NCI-H2227 (cell line): Measurements from ENCODE around the gene FGFRL1.

ENCODE experiments used
- DNase-seq: peaks from one replicate; lab custom pipeline; 2025; ENCODE audit not compliant: unreplicated experiment; lab: John Stamatoyannopoulos, UW

FGFRL1 gene

DNA sequence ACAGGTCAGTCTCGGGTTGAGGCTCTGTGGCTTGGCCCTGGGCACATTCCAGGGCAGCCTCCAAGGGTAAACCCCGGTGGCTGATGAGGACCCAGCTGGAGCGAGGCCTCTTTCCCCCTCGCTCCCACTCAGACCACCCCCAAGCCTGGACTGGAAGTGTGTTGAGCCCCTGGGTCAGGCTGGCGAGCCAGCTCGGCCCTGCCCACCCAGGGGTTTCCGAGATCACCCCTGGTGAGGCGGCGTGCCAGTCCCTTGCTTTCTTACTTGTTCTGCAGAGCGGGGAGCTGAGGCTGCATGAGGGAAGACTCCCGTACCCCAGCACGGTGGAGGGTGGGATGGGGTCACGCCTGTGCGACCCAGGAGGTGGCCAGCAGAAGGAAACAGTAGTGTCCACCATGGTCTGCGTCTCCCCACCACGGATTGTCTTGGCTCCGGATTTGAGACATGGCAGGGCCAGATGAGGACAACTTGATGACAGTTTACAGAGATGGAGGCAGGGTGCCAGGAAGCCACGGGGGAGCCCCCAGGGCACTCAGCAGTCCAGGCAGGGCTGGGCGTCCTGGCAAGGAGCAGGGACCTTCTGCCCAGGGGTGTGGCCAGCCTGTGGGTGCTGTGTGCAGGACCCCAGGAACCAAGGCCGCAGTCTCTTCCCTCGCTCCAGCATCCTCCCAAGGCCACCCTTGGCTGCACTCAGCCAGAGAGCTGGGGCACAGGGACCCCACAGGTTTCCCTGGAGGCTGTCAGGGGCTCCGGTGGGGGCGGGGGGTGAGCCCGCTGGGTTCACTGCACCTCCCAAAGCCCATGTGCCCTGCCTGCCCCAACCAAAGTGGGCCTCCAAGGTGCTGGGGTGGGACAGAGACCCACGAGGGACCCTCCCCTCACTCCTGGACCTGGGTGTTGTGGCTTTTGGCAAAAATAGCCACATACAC, 6.6 kb upstream of the FGFRL1 start:
- DNase-seq = no peak

- DNase-seq = no peak
Measured at GRCh38 chr4:1006856-1007255, 4.6 kb upstream of the FGFRL1 start.

DNA sequence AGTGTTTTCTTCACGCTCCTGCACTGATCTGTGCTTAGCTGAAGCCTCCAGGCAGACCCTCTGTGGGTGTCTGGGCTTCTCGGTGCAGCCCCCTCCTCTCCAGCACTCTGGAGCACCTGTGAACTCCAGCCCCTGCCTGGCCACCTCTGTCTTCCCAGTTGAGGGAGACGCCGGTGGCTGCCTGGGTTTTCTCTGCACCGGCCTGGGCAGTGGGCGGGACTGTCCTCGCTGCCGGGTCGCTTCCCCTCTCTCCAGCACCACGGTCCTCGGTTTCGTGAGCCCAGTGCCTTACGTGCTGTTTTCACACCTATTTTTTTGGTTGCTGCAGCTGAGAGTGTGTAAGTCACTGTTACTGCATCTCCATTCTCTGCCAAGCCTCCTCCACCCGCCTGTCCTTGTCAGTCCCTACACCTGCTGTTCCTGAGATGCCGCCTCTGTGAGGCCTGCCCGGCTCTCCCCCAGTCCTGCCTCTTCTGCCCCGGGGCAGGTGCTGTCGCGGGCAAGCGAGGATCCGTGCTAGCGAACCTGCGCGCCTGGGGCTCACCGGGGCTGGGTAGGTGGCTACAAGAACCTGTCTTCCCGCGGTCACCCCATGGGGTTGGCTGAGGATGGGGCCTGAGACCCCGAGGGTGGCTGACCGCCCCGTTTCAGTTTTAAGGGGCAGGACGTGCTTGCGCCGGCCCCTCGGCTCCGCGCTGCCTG, 2.4 kb upstream of the FGFRL1 start:
- DNase-seq = peak; percentile 38

- peak; percentile 76 for DNase-seq
Measured at GRCh38 chr4:1009542-1010394, 1.7 kb upstream of the FGFRL1 start.

GRCh38 chr4:1010395-1011021, 918 bp upstream of the FGFRL1 start:
- peak; percentile 50 for DNase-seq

DNA sequence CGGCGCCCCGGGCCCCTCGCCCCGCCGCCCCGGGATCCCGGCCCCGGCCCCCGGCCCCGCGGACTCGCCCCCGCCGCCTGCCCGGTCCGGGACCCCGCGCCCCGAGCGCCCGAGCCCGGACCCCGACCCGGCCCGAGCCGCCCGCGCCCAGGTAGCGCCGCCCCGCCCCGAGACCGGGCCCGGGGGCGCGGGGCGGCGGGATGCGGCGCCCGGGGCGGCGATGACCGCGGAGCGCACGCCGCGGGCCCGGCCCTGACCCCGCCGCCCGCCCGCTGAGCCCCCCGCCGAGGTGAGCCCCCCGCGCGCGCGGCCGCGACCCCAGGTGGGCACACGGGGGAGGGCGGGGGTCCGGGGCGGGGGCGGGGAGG, 224 bp downstream of the FGFRL1 start:
- no peak for DNase-seq

- DNase-seq = peak; percentile 28
Measured at GRCh38 chr4:1012034-1012739, 761 bp downstream of the FGFRL1 start.

GRCh38 chr4:1013225-1014073, 2.0 kb downstream of the FGFRL1 start:
- DNase-seq = no peak

DNA sequence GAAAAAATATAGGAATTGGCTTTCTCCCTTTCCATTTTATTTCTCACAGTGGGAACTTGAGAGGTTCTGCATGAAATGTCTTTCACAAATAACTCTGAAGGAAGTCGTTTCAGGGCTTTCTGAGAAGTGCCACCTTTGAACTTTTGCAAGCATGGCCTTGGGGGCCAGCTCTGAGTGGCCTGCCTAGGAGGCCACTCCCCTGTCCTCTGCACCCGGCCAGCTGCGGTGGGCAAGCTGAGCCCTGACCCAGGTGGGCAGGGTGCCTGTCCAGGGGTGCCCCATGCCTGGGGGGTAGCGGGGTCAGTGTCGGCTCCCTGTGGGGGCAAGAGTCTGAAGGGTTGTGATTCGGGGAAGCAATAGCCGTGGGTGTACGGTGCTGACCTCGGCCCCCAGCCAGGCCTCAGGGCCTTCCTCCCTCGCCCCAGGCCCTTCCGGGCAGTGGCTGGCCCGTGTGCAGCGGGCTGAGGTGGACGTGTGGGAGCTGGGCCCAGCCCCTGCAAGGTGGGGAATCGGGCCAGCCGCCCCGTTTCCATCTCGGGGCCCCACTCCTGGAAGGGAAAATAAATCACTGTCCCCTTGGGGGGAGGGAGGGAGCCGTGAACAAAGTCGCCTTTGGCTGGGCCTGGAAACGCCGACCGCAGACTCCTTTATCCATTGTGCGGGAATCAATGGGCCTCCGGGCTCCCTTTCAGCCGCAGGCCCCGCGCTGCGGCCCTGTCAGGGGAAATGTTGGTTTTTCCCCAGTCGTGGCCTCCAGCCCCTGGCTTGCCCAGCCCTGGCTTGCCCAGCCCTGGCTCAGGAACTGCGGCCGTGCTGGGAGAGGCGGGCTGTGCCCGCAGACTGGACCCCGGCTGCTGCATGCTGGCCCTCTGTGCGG, 3.1 kb downstream of the FGFRL1 start:
- no peak for DNase-seq

DNA sequence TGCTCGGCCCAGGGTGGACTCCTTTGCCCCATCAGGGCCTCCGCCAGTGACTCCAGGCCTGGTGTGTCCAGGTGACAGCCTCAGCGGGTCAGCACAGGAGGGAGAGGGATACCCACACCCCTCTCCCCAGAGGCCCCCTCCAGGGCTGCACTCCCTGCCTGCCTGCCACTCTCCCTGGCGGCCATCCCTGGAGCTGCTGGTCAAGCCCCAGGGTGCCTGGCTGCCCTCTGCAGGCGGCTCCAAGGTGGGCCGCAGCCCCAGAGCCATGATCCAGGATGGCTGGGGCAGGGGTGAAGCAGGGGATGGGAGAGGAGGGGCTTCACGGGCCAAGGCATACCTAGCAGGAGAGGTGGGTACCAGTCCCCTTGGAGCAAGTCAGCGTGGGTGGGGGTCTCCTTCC, 3.8 kb downstream of the FGFRL1 start:
- no peak for DNase-seq

- DNase-seq = no peak
Measured at GRCh38 chr4:1015746-1016145, 4.3 kb downstream of the FGFRL1 start.

GRCh38 chr4:1017211-1017610, 5.8 kb downstream of the FGFRL1 start:
- no peak for DNase-seq

DNA sequence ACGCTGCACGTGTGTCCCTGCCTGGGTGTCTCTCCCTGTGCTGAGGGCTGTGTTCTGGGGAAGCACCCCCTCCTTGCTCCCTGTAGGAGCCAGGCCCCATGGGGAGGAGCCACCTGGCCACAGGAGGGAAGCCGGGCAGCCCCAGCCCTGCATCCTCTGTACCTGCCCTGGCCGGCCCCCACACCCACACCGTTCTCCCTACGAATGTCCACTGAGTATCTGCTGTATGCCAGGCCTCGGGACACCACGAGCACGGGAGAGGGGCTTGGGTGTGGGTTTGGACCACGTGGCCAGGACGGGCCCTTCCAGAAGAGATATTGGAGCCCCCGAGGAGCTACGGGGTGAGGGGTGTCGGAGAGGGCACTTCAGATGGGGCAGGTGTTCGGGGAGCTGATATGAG, 6.3 kb downstream of the FGFRL1 start:
- DNase-seq = no peak

DNA sequence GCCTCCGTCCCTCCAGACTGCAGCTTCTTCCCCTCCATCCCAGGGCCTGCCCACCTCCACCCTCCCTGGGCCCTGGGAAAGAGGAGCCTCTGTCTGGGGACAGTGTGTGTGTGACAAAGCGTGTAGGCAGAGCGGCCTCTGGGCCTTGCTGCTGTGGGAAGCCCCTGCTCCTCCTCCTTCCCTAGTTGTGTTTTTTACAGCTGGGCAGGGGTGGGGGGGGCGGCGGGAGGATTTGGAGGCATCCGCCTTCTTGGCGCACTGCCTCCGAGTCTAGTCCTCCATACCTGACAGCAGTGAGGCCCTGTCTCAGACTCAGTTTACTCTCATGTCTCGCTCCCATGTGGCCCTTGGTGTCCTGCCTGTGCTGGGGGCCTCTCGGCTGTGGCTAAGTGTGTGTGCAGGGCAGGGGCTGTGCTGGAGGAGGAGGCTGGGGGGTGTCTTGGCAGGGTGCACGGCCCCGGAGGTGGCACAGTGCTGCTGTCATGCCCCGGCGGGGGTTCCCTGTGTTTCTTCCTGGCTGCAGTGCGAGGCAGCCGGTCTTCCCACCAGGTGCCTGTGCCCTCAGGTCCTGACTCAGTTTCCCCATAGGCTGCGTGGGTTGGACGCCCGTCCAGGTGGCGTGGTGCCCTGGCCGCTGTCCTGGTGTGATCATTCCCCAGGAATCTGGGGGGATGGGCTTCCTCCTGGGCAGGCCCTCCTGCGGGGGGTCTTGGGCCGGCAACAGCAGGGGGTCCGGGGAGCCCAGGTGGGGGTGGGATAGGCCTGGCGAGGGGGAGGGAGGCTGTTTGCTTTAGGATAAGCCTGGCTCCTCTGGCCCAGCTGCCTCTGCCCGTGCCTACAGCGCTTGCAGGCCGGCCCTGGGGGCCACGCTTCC, 7.0 kb downstream of the FGFRL1 start:
- DNase-seq = no peak

DNA sequence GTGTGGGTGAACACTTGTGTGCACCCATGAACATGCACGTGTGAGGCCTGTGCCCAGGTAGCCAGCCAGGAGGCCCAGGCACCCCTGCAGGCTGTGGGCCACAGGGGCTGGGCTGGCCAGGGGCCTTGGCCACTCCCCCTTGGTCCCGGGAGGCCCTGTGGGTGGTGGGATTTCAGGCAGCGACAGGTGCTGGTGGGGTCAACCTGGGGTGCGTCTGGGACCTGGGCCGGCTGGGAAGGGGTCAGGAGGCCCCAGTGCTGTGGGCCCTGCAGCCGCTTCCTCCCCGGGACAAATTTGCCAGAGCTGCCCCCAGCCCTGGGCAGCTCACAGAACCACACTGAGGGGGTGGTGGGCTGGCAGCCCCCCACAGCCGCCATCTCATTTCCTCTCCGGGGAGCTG, 7.9 kb downstream of the FGFRL1 start:
- DNase-seq = no peak

- no peak for DNase-seq
Measured at GRCh38 chr4:1019729-1020470, 8.5 kb downstream of the FGFRL1 start.
